ENCODE measurements around the gene TEKT3.

Gene TEKT3

DNA sequence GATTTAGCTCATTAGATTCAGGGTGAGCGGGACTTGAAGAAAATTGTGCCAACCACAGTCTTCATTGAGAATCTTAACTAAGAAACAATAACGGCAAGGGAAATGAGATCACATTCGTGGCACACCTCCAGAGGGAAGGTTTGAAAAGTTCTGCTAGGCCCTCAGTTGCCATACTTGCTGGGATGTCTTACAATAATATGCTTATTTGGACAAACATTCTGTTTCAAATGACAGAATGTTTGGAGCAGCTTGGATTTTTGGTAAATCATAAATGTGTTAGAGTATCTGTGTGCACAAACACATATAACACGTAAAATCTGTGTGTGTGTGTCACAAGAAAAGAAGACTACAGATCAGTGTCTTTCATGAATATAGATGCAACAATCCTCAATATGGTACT, 24.6 kb upstream of the TEKT3 start:
- DNase-seq (ENCODE audit: low spot score) = no peak
- TF ChIP-seq, protein P1, sequence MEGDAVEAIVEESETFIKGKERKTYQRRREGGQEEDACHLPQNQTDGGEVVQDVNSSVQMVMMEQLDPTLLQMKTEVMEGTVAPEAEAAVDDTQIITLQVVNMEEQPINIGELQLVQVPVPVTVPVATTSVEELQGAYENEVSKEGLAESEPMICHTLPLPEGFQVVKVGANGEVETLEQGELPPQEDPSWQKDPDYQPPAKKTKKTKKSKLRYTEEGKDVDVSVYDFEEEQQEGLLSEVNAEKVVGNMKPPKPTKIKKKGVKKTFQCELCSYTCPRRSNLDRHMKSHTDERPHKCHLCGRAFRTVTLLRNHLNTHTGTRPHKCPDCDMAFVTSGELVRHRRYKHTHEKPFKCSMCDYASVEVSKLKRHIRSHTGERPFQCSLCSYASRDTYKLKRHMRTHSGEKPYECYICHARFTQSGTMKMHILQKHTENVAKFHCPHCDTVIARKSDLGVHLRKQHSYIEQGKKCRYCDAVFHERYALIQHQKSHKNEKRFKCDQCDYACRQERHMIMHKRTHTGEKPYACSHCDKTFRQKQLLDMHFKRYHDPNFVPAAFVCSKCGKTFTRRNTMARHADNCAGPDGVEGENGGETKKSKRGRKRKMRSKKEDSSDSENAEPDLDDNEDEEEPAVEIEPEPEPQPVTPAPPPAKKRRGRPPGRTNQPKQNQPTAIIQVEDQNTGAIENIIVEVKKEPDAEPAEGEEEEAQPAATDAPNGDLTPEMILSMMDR (IDR thresholded peaks at IDR 0.05; ENCODE audit: extremely low read depth, missing control alignments) = no peak

DNA sequence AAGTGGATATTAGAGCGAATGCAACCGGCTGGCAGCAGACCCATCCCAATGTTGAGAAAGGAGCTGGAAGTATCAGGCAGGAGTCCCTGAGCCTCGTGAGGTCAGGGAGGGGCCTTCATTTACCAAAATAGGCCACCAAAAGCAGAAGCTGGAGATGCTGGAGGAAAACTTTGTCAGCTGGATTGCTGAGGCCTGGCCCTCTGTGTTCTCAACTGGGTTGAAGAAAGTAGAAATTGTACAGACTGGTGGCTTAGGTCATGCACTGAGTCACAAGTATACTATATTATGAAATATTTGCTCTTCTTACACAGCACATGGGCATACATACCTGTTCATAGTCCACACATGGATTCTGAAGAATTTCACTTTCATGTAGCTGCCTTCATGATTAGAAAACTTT, 23.2 kb upstream of the TEKT3 start:
- no peak for DNase-seq (ENCODE audit: low spot score)
- TF ChIP-seq, protein P1 (IDR thresholded peaks at IDR 0.05; ENCODE audit: extremely low read depth, missing control alignments) = no peak

DNA sequence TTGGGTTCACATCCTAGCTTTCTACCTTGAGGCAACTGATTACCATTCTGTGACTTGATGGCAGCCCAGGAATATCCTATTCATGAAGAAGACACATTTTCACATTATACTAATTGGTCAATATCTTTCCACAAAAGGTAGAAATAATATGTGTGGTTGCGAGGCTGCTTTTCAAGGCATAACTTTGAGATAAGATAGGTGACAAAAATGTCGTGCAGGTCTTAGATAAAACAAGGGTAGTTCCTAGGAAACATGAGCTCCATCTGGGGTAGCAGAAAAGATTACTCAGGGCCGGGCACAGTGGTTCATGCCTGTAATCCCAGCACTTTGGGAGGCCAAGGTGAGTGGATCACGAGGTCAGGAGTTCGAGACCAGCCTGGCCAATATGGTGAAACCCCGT, 22.3 kb upstream of the TEKT3 start:
- no peak for DNase-seq (ENCODE audit: low spot score)
- TF ChIP-seq, protein P1 (IDR thresholded peaks at IDR 0.05; ENCODE audit: extremely low read depth, missing control alignments) = no peak

DNA sequence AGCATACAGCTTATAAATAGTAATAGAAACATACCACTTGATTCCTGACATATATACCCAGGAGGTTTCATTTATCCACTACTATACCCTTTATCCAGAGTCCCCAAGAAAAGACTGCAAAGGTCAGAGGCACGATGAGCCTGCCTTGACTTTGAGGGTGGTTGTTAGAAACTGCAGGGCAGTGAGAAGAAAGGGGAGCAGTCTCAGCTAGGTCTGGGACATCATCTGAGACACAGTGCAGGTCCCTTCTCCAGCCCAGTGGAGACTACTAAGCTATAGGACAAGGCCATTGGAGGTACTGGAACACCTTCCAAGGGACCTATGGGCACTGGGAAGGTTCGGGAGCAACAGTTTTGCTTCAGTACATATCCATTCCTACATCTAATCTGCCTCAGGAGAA, 20.2 kb upstream of the TEKT3 start:
- no peak for DNase-seq (ENCODE audit: low spot score)
- TF ChIP-seq, protein P1 (IDR thresholded peaks at IDR 0.05; ENCODE audit: extremely low read depth, missing control alignments) = no peak

DNA sequence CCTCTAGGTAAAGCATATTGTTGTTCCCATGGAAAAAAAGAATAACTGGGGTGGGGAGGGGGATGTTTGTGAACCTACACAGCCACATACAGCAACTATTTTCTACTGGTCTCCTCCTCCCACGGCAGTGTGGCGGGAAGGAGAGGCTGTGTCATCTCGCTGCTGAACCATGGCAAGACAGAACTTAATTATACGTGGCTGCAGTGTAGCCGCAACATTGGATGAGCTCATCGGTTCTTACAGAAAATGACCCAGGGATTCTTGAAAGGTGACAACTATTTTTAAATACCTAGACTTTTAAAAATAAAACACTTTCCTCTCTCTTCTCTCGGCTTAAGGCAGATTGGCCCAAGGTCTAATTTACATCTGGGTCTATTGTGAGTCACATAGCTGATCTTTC, 19.8 kb upstream of the TEKT3 start:
- no peak for DNase-seq (ENCODE audit: low spot score)
- TF ChIP-seq, protein P1 (IDR thresholded peaks at IDR 0.05; ENCODE audit: extremely low read depth, missing control alignments) = no peak

DNA sequence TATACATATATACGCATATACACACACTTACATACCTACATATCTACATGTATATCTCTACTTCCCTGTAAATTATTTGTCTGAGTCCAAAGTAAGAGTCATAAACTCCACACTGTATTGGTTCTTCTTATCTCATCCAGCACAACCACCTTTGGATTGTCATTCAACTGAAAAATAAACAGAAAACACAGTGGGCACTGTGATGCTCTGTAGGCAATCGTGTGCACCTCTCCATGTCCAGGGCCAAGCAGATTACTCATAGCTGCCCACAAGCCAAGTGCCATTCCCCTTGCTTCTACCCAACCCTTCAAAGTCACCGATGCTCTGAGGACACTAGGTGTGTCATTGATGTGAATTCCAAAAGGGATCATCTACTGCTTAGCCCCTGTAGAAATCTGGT, 12.9 kb upstream of the TEKT3 start:
- TF ChIP-seq, protein P1 (IDR thresholded peaks at IDR 0.05; ENCODE audit: extremely low read depth, missing control alignments) = no peak
- DNase-seq (ENCODE audit: low spot score) = no peak

DNA sequence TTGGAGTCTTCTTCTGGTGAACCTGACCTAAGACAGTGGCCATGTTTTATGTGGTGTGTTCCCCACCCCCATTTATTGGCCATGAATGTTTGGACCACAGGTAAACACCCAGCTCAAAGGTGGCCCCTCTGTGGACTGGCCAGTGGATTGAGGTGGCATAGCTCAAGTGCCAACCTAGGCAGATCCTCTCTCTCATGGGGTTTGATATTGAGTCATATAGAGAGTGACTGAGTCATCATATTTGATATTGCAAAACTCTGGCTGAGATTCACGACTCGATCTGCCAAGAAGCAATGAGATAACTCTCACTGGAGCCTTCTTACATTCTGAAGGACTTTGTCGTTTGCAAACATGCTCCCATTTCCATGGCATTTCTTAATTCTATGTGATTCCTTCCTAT, 10.5 kb upstream of the TEKT3 start:
- no peak for DNase-seq (ENCODE audit: low spot score)
- TF ChIP-seq, protein P1 (IDR thresholded peaks at IDR 0.05; ENCODE audit: extremely low read depth, missing control alignments) = no peak

All from GM20000 (cell line).